ENCODE results near the gene MED13L. TPM values are rescaled to one million over a fixed set of nuclear protein-coding genes. Genes with fewer than 3 reads are reported as not detected.

Gene MED13L
- total RNA-seq, 4 donors from 2014 or later = 158 to 247 (median 166) TPM

GRCh38 chr12:116018282-116018681 lies 259.2 kb downstream of the MED13L start:
- TF ChIP-seq POLR2A (IDR thresholded peaks at IDR 0.05) (no peak), CTCF (IDR thresholded peaks at IDR 0.05) (no peak)
- intact Hi-C loops (cut with DNase I; ENCODE audit: low total_unique reads) = no loop called here
- H3K4me3 ChIP-seq (ENCODE audit: low read depth, poor library complexity, severe bottlenecking) = no peak overlapping the region
- WGBS, 2 donors = 41% methylated on average over 2 of the region's 2 CpGs
- no peak for DNase-seq (ENCODE audit: low spot score in 2 of 2)

- no peak for DNase-seq (ENCODE audit: low spot score in 2 of 2)
- TF ChIP-seq POLR2A (IDR thresholded peaks at IDR 0.05) (no peak), CTCF (IDR thresholded peaks at IDR 0.05) (no peak)
- no peak overlapping the region for H3K4me3 ChIP-seq (ENCODE audit: low read depth, poor library complexity, severe bottlenecking)
- WGBS, 2 donors = 48 to 54% methylated on average over 1 of the region's 1 CpG
- intact Hi-C loops (cut with DNase I; ENCODE audit: low total_unique reads) = no loop called here
Measured at GRCh38 chr12:116015525-116015924, 262.0 kb downstream of the MED13L start.

- TF ChIP-seq POLR2A (IDR thresholded peaks at IDR 0.05) (no peak), CTCF (IDR thresholded peaks at IDR 0.05) (no peak)
- H3K4me3 ChIP-seq (ENCODE audit: low read depth, poor library complexity, severe bottlenecking) = no peak overlapping the region
- intact Hi-C loops (cut with DNase I; ENCODE audit: low total_unique reads) = no loop called here
- 90 to 94% methylated on average over 3 of the region's 3 CpGs for WGBS, 2 donors
- no peak for DNase-seq (ENCODE audit: low spot score in 2 of 2)
Measured at GRCh38 chr12:116012757-116013156, 264.7 kb downstream of the MED13L start.

GRCh38 chr12:116011217-116011616 lies 266.3 kb downstream of the MED13L start:
- DNase-seq (ENCODE audit: low spot score in 2 of 2) = no peak
- TF ChIP-seq CTCF (IDR thresholded peaks at IDR 0.05) (no peak), POLR2A (IDR thresholded peaks at IDR 0.05) (no peak)
- H3K4me3 ChIP-seq (ENCODE audit: low read depth, poor library complexity, severe bottlenecking) = no peak overlapping the region
- intact Hi-C loops (cut with DNase I; ENCODE audit: low total_unique reads) = no loop called here
- 95 to 96% methylated on average over 3 of the region's 3 CpGs for WGBS, 2 donors

- no peak overlapping the region for H3K4me3 ChIP-seq (ENCODE audit: low read depth, poor library complexity, severe bottlenecking)
- TF ChIP-seq CTCF (IDR thresholded peaks at IDR 0.05) (no peak), POLR2A (IDR thresholded peaks at IDR 0.05) (no peak)
- DNase-seq (ENCODE audit: low spot score in 2 of 2) = no peak
- 94 to 96% methylated on average over 3 of the region's 3 CpGs for WGBS, 2 donors
- intact Hi-C loops (cut with DNase I; ENCODE audit: low total_unique reads) = no loop called here
Measured at GRCh38 chr12:116010467-116010866, 267.0 kb downstream of the MED13L start.

- no peak for DNase-seq (ENCODE audit: low spot score in 2 of 2)
- H3K4me3 ChIP-seq (ENCODE audit: low read depth, poor library complexity, severe bottlenecking) = no peak overlapping the region
- intact Hi-C loops (cut with DNase I; ENCODE audit: low total_unique reads) = loop anchor here (10.0 kb wide), 1 partner anchor 595 kb away; no protein-coding TSS in a partner anchor
- 59 to 65% methylated on average over 4 of the region's 4 CpGs for WGBS, 2 donors
- TF ChIP-seq CTCF (IDR thresholded peaks at IDR 0.05) (no peak), POLR2A (IDR thresholded peaks at IDR 0.05) (no peak)
Measured at GRCh38 chr12:116009805-116010204, 267.7 kb downstream of the MED13L start.

Data from lower leg skin (tissue), 4 donors.